Activated effector memory CD4-positive, alpha-beta T cell treated with anti-CD3 and anti-CD28 coated beads, Interleukin-2, amount 50 U/mL, for 16 hours (primary cell): ENCODE measurements around the gene KRTAP29-1.

ENCODE experiments used
- DNase-seq: peaks from one replicate; pipeline ENCODE4 v3.0.0-alpha.2; 2020

KRTAP29-1 gene

GRCh38 chr17:41327411-41328120 is 24.9 kb upstream of the KRTAP29-1 start:
- DNase-seq: no peak

GRCh38 chr17:41326173-41327145 is 23.8 kb upstream of the KRTAP29-1 start:
- peak; percentile 64 for DNase-seq

GRCh38 chr17:41325611-41326010 is 23.0 kb upstream of the KRTAP29-1 start:
- no peak for DNase-seq

GRCh38 chr17:41325126-41325525 is 22.5 kb upstream of the KRTAP29-1 start:
- DNase-seq: no peak

- DNase-seq: no peak
Observed at GRCh38 chr17:41324180-41325075, 21.8 kb upstream of the KRTAP29-1 start.

GRCh38 chr17:41322903-41323895 is 20.5 kb upstream of the KRTAP29-1 start:
- no peak for DNase-seq

GRCh38 chr17:41322094-41322902 is 19.6 kb upstream of the KRTAP29-1 start:
- no peak for DNase-seq

GRCh38 chr17:41318231-41318630 is 15.6 kb upstream of the KRTAP29-1 start:
- no peak for DNase-seq

GRCh38 chr17:41315814-41316445 is 13.3 kb upstream of the KRTAP29-1 start:
- DNase-seq: no peak

- DNase-seq: no peak
Observed at GRCh38 chr17:41315204-41315794, 12.6 kb upstream of the KRTAP29-1 start, which contains the start of gene KRTAP17-1. KRTAP17-1 (minus strand) TSS chr17:41315710; CDS start chr17:41315650, 60 bp downstream.

GRCh38 chr17:41311111-41311510 is 8.5 kb upstream of the KRTAP29-1 start:
- DNase-seq: no peak

GRCh38 chr17:41308918-41309359 is 6.3 kb upstream of the KRTAP29-1 start, which contains the start of gene KRTAP16-1:
KRTAP16-1 (minus strand) TSS chr17:41309309; CDS start chr17:41309253, 56 bp downstream.
- DNase-seq: peak; percentile 77

GRCh38 chr17:41308251-41308917 is 5.7 kb upstream of the KRTAP29-1 start:
- DNase-seq: peak; percentile 87

GRCh38 chr17:41307647-41308046 is 5.0 kb upstream of the KRTAP29-1 start:
- DNase-seq: no peak

GRCh38 chr17:41304091-41304490 is 1.4 kb upstream of the KRTAP29-1 start:
- DNase-seq: no peak

GRCh38 chr17:41302981-41303380 is 330 bp upstream of the KRTAP29-1 start:
- DNase-seq: no peak

GRCh38 chr17:41301204-41301790 is 1.4 kb downstream of the KRTAP29-1 start:
- no peak for DNase-seq

- DNase-seq: no peak
Observed at GRCh38 chr17:41298458-41299135, 4.1 kb downstream of the KRTAP29-1 start.
